NT2/D1 (cell line): ENCODE data around the gene UBE2U.

Experiments
- SUZ12 ChIP-seq: IDR thresholded peaks from 2 replicates; pipeline ENCODE4 v1.6.1; 2011; ENCODE audit not compliant: insufficient read length, insufficient read depth; ENCODE audit errors: extremely low read depth
- YY1 ChIP-seq: IDR thresholded peaks from 2 replicates; pipeline ENCODE4 v1.6.1; 2011; ENCODE audit not compliant: insufficient read length, insufficient read depth
- ZNF274 ChIP-seq: IDR thresholded peaks from 2 replicates; pipeline ENCODE4 v1.6.1; 2011; ENCODE audit warnings: mild to moderate bottlenecking, low read depth, low read length

- no peak for TF ChIP-seq ZNF274
- TF ChIP-seq SUZ12 = no peak
- no peak for TF ChIP-seq YY1
Measured at GRCh38 chr1:64302971-64303370, 99.5 kb downstream of the UBE2U start.
